Measurements from ENCODE around the gene LIN7C.

DNA sequence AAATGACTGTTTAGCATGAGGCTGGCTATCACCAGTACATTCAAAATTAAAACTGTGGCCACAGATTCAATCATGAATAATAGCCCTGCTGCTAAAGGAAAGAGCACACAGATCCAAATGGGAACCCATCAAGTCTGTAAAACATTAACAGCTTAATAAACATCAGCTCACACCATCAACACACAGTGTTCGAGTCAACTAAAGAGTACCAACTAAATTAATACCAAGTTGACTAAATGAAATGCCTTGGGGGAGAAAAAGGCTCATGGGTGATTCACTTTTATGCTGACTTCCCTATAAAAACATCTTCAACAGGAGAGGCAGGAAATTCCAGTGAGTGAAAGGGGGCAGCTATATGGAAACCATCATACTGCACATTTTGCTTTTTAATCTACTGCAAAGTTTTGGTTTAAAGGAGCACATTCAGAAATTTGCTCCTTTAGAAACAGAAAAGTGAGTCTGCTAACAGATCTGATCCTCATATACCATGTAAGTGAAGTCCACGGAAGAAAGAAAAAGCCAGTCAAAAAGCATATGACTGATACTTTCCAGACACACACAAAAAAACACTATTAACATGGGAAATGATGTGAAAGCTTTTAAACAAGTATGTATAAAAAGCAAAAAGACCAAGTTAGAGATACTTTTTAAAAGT, 50.3 kb downstream of the LIN7C start:
- TF ChIP-seq ELF2 (CRISPR knock-in tag; IDR thresholded peaks at IDR 0.05) (no peak), NR1H2 (CRISPR knock-in tag; IDR thresholded peaks at IDR 0.05) (no peak)
- TF ChIP-seq, protein P1, sequence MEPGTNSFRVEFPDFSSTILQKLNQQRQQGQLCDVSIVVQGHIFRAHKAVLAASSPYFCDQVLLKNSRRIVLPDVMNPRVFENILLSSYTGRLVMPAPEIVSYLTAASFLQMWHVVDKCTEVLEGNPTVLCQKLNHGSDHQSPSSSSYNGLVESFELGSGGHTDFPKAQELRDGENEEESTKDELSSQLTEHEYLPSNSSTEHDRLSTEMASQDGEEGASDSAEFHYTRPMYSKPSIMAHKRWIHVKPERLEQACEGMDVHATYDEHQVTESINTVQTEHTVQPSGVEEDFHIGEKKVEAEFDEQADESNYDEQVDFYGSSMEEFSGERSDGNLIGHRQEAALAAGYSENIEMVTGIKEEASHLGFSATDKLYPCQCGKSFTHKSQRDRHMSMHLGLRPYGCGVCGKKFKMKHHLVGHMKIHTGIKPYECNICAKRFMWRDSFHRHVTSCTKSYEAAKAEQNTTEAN (CRISPR knock-in tag; IDR thresholded peaks at IDR 0.05) = no peak
